HG03342 (cell line): ENCODE measurements around the gene SPOUT1.

Source experiments
- ATAC-seq: cut with Tn5 transposase; IDR thresholded peaks from one replicate; pipeline ENCODE4 v1.9.1; 2021; ENCODE audit warnings: mild to moderate bottlenecking, moderate library complexity; ENCODE audit not compliant: unreplicated experiment

Gene SPOUT1

GRCh38 chr9:128836509-128837145 lies 7.0 kb upstream of the SPOUT1 start:
- no peak for ATAC-seq

- no peak for ATAC-seq
These were observed 5.9 kb upstream of the SPOUT1 start for GRCh38 chr9:128835246-128836210.

GRCh38 chr9:128833696-128834095 lies 4.1 kb upstream of the SPOUT1 start:
- ATAC-seq = no peak

- ATAC-seq = peak; percentile 1
These were observed 708 bp downstream of the SPOUT1 start for GRCh38 chr9:128828719-128829452.

GRCh38 chr9:128828267-128828666 lies 1.3 kb downstream of the SPOUT1 start:
- ATAC-seq = no peak

GRCh38 chr9:128825923-128826700 lies 3.5 kb downstream of the SPOUT1 start:
- no peak for ATAC-seq

GRCh38 chr9:128824911-128825310 lies 4.7 kb downstream of the SPOUT1 start:
- ATAC-seq = no peak

- ATAC-seq = no peak
These were observed 5.6 kb downstream of the SPOUT1 start for GRCh38 chr9:128823903-128824406.

- ATAC-seq = no peak
These were observed 6.2 kb downstream of the SPOUT1 start for GRCh38 chr9:128823362-128823902.

- ATAC-seq = no peak
These were observed 7.1 kb downstream of the SPOUT1 start for GRCh38 chr9:128822407-128823042.

- ATAC-seq = no peak
These were observed 7.8 kb downstream of the SPOUT1 start for GRCh38 chr9:128821584-128822406.

- no peak for ATAC-seq
These were observed 8.7 kb downstream of the SPOUT1 start for GRCh38 chr9:128820665-128821583.

GRCh38 chr9:128819716-128820664 lies 9.6 kb downstream of the SPOUT1 start:
- ATAC-seq = no peak

GRCh38 chr9:128818839-128819715 lies 10.5 kb downstream of the SPOUT1 start:
- peak; percentile 23 for ATAC-seq

- ATAC-seq = peak; percentile 87
These were observed 11.3 kb downstream of the SPOUT1 start, which contains the start of gene ENDOG for GRCh38 chr9:128818099-128818838. TSS of gene ENDOG (plus strand) at chr9:128818500. CDS start at chr9:128818685, 185 bp downstream.
